RWPE1 (cell line): ENCODE results near the gene ZNF775.

ENCODE experiments used
- CTCF ChIA-PET: fragments of 350-600 bp; sonication (Branson Sonifier 250); formaldehyde crosslinking; extraction: SDS; loops from one replicate; lab custom pipeline; 2021; lab: Yijun Ruan, JAX
- POLR2A ChIA-PET: fragments of 400-600 bp; formaldehyde crosslinking; extraction: SDS; loops from one replicate; lab custom pipeline; 2020; ENCODE audit warnings: antibody characterized with exemption; ENCODE audit not compliant: low non-redundant PET; lab: Yijun Ruan, JAX
- DNase-seq: peaks from one replicate; pipeline ENCODE4 v3.0.0; 2012; ENCODE audit warnings: low spot score
- H3K27ac ChIP-seq: fragments of 450-650 bp; 2 replicates; pipeline ENCODE4 v1.5.1; 2017
- TF ChIP-seq, protein P1 (sequence below): fragments of 450-650 bp; conservative IDR thresholded peaks from 2 replicates; pipeline ENCODE4 v1.5.1; 2017; ENCODE audit warnings: low read depth, mild to moderate bottlenecking

The ZNF775 gene

DNA sequence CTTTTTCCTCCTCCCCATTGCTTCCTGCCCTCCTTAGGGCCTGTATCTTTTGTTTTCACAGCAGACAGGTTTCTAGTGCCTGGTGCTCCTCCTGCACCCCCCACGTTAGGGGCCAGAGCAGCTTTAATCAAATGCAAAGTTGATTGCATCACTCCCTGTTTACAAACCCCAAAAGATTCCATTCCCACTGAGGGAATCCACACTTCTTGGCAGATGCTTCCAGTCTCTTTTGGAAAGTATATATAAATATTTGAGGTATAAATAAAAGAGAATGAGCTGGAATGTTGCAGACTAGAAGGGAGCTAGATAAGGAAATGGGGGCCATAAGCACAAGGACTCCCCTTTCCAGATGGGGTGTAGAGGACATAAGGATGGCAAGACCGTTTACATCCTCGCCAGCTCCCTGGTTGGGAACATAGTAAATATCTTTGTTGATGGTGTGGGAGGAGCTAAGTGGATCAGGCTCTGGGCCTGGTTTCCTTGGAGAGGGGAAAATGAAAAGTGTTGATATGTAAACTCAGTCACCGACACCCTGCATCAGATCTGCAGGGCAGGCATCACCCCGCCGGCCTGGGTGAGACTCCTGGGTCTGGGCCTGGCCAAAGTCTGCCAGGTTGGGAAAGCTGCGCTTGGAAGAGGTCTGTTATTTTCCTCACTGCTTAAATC is 43.9 kb upstream of the ZNF775 start:
- TF ChIP-seq, protein P1, sequence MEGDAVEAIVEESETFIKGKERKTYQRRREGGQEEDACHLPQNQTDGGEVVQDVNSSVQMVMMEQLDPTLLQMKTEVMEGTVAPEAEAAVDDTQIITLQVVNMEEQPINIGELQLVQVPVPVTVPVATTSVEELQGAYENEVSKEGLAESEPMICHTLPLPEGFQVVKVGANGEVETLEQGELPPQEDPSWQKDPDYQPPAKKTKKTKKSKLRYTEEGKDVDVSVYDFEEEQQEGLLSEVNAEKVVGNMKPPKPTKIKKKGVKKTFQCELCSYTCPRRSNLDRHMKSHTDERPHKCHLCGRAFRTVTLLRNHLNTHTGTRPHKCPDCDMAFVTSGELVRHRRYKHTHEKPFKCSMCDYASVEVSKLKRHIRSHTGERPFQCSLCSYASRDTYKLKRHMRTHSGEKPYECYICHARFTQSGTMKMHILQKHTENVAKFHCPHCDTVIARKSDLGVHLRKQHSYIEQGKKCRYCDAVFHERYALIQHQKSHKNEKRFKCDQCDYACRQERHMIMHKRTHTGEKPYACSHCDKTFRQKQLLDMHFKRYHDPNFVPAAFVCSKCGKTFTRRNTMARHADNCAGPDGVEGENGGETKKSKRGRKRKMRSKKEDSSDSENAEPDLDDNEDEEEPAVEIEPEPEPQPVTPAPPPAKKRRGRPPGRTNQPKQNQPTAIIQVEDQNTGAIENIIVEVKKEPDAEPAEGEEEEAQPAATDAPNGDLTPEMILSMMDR = no peak
- POLR2A ChIA-PET = no interaction called here
- no peak overlapping the region for H3K27ac ChIP-seq
- CTCF ChIA-PET = no interaction called here
- DNase-seq = no peak

DNA sequence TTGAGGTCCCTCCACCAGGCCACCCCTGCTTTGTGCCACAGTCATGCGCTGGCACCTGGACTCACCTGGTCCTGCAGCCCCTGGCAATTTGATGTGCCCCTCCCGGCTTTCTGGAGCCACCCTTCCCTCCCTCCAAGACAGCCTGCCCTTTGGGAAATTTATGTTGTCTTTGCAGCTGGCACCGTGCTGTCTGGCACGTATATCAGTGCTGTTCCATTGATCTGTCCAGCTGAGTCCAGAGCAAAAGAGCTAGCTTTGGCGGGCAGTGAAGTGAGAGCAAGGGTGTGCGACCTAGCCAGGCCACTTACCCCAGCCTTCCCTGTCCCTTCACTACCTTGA is 43.4 kb upstream of the ZNF775 start:
- TF ChIP-seq, protein P1 = no peak
- CTCF ChIA-PET = interaction anchor here (0.6 kb wide), 1 partner anchor 1171 kb away, joined by 3 read pairs; no protein-coding TSS in a partner anchor
- DNase-seq = no peak
- POLR2A ChIA-PET = no interaction called here
- H3K27ac ChIP-seq = no peak overlapping the region

DNA sequence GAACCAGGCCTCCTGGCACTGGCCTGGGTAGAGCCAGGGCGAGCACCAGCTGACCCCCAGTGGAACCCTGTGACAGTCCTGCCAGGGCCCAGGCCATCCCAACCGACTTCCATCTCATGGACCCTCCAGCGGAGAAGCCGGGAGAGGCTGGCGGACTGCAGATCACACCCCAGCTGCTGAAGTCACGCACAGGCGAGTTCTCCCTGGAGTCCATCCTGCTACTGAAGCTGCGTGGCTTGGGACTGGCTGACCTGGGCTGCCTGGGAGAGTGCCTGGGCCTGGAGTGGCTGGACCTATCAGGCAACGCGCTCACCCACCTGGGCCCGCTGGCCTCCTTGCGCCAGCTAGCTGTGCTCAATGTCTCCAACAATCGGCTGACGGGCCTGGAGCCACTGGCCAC is 42.4 kb upstream of the ZNF775 start:
- no peak for DNase-seq
- CTCF ChIA-PET = no interaction called here
- POLR2A ChIA-PET = no interaction called here
- H3K27ac ChIP-seq = no peak overlapping the region
- TF ChIP-seq, protein P1 = no peak

DNA sequence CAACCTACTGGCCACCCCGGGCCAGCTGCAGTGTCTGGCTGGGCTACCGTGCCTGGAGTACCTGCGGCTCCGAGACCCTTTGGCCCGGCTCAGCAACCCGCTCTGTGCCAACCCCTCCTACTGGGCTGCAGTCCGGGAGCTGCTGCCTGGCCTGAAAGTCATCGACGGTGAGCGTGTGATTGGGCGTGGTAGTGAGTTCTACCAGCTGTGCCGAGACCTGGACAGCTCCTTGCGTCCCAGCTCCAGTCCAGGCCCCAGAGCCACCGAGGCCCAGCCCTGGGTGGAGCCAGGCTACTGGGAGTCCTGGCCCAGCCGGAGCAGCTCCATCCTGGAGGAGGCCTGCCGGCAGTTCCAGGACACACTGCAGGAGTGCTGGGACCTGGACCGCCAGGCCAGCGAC is 42.0 kb upstream of the ZNF775 start:
- TF ChIP-seq, protein P1 = no peak
- H3K27ac ChIP-seq = no peak overlapping the region
- POLR2A ChIA-PET = no interaction called here
- no peak for DNase-seq
- CTCF ChIA-PET = interaction anchor here (0.6 kb wide), 1 partner anchor 31 kb away, joined by 3 read pairs; the partner anchor contains the start of gene REPIN1

DNA sequence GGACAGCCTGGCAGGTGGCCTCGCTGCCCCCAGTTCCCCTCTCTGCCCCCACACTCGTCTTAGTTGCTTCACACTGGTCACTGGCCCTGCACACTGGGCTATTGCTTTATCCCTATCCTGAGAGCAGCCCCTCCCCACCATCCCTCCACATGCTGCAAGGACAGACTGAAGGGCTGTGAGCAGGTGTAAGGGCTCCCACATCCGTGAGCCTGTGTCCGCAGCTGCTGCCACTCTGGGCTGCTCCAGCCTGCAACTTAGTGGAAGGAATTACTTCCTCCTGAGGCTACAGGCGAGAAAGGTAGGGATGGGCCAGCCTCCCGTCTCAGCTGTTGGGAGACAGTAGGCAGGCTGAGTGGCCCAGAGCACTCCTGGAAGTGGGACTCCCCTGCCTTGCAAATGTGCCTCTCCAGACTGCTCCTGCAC is 41.5 kb upstream of the ZNF775 start:
- CTCF ChIA-PET = interaction anchor here (0.6 kb wide), 1 partner anchor 31 kb away, joined by 3 read pairs; the partner anchor contains the start of gene REPIN1
- no peak for DNase-seq
- POLR2A ChIA-PET = no interaction called here
- no peak overlapping the region for H3K27ac ChIP-seq
- TF ChIP-seq, protein P1 = no peak

DNA sequence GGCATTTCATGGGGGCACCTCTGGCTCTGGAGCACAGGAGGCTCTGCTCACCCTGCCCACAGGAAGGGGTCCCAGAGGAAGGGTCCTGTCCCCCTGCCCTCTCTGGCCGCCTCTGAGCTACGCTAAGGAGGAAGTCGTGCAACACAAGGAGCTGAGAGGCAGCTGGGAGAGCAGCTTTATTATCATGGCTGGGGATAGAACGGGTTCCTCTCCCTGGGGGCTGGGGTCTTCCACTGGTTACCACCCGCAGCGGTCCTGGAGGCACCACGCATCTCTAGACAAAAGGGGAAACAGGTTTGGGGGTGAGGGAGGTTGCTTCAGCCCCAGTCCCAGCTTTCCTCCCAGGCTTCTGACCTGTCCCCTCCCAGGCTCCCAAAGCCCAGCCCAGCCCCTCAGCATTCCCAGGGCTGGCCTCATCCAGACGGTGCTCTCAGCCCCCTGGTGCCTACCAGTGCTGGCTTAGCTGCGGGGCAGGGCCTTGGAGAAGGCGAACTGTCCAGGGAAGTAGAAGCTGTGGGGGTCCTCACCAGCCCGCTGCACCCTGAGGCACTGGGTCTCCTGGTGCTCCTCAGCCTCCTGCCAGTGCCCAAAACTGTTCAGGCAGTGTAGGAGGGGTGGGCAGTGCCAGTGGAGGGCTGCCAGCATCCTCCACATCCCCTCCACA is 40.8 kb upstream of the ZNF775 start:
- no peak overlapping the region for H3K27ac ChIP-seq
- ChIA-PET CTCF (interaction anchor here (0.6 kb wide), 1 partner anchor 580 kb away, joined by 3 read pairs; no protein-coding TSS in a partner anchor), POLR2A (no interaction called here)

More for the DNA sequence above, 40.8 kb upstream of the ZNF775 start:
- TF ChIP-seq, protein P1 = no peak
- DNase-seq = no peak
